ENCODE results near the gene B3GALNT1.
"Not testable (repeated sequence)": the region's sequence is repeated elsewhere in the genome, so short reads cannot be mapped to it uniquely, and the experiment has no call there.

B3GALNT1 gene

GRCh38 chr3:161073181-161073580 is 32.0 kb downstream of the B3GALNT1 start:
- no peak for DNase-seq

- DNase-seq, result no peak
These were observed 32.4 kb downstream of the B3GALNT1 start for GRCh38 chr3:161072751-161073150.

GRCh38 chr3:161072211-161072621 is 32.9 kb downstream of the B3GALNT1 start:
- DNase-seq, result no peak

- DNase-seq, result no peak
These were observed 34.0 kb downstream of the B3GALNT1 start for GRCh38 chr3:161070980-161071663.

GRCh38 chr3:161070252-161070930 is 34.8 kb downstream of the B3GALNT1 start:
- DNase-seq, result no peak

- DNase-seq, result no peak
These were observed 35.5 kb downstream of the B3GALNT1 start for GRCh38 chr3:161069511-161070251.

- no peak for DNase-seq
These were observed 37.8 kb downstream of the B3GALNT1 start for GRCh38 chr3:161067335-161067734.

- no peak for DNase-seq
These were observed 38.2 kb downstream of the B3GALNT1 start for GRCh38 chr3:161066930-161067329.

GRCh38 chr3:161064413-161064812 is 40.7 kb downstream of the B3GALNT1 start:
- DNase-seq, result no peak

GRCh38 chr3:161054860-161055604 is 50.1 kb downstream of the B3GALNT1 start:
- DNase-seq, result no peak

- DNase-seq, result no peak
These were observed 53.3 kb downstream of the B3GALNT1 start for GRCh38 chr3:161051856-161052255.

- no peak for DNase-seq
These were observed 54.2 kb downstream of the B3GALNT1 start for GRCh38 chr3:161050935-161051334.

GRCh38 chr3:161049683-161050248 is 55.4 kb downstream of the B3GALNT1 start:
- no peak for DNase-seq

- no peak for DNase-seq
These were observed 61.7 kb downstream of the B3GALNT1 start for GRCh38 chr3:161043336-161044035.

GRCh38 chr3:161042023-161042501 is 63.1 kb downstream of the B3GALNT1 start:
- no peak for DNase-seq

GRCh38 chr3:161038725-161039124 is 66.4 kb downstream of the B3GALNT1 start:
- no peak for DNase-seq

- DNase-seq, result no peak
These were observed 69.4 kb downstream of the B3GALNT1 start for GRCh38 chr3:161035711-161036110.

- not testable (repeated sequence) for DNase-seq
These were observed 70.1 kb downstream of the B3GALNT1 start for GRCh38 chr3:161034913-161035550.
